ENCODE results near the gene DPP10.

DNA sequence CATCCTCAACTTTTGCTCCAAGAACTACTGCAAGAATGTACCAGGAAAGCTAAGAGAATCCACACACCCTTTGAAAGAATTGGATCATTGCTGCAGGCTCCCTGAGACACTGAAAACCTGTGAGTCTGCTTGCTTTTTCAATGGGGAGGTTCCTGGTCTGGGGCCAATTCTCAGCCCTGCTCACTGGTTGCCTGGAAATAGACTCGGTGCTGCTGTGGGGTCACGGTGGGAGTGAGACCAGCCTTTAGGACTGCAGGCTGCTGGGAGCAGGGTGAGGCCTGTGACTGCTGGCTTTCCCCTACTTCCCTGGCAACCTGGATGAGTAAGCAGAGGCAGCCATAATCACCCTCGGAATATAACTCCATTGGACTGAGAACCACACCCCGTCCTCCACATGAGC is 569.3 kb downstream of the DPP10 start:
- no peak for TF ChIP-seq YY1 (IDR thresholded peaks at IDR 0.05; ENCODE audit: insufficient read depth, insufficient read length)
- TF ChIP-seq ZNF274 (IDR thresholded peaks at IDR 0.05; ENCODE audit: low read depth, low read length): no peak
- TF ChIP-seq SUZ12 (IDR thresholded peaks at IDR 0.05; ENCODE audit: extremely low read depth, insufficient read depth, insufficient read length): no peak

Data from NT2/D1 (cell line).